HEK293T (cell line): Measurements from ENCODE around the gene STIP1.

Experiments
- CTCF ChIA-PET: fragments of 350-600 bp; formaldehyde crosslinking; extraction: SDS; loops from one replicate; lab custom pipeline; 2021; ENCODE audit warnings: antibody characterized with exemption, inconsistent platforms; lab: Yijun Ruan, JAX
- POLR2A ChIA-PET: fragments of 350-600 bp; formaldehyde crosslinking; extraction: SDS; loops from one replicate; lab custom pipeline; 2020; ENCODE audit warnings: antibody characterized with exemption, inconsistent platforms; lab: Yijun Ruan, JAX
- DNase-seq: peaks from one replicate; pipeline ENCODE4 v3.0.0; 2012; ENCODE audit warnings: mixed read lengths; ENCODE audit errors: extremely low spot score
- ARNT ChIP-seq: fragments of 450-650 bp; IDR thresholded peaks from 2 replicates; pipeline ENCODE4 v1.6.1; 2017; ENCODE audit warnings: mild to moderate bottlenecking
- BHLHE40 ChIP-seq: fragments of 450-650 bp; IDR thresholded peaks from 2 replicates; pipeline ENCODE4 v1.6.1; 2016; ENCODE audit warnings: mild to moderate bottlenecking, moderate library complexity, borderline replicate concordance
- CTBP1 ChIP-seq: fragments of 450-650 bp; IDR thresholded peaks from 2 replicates; pipeline ENCODE4 v1.6.1; 2016; ENCODE audit warnings: borderline replicate concordance
- ELF4 ChIP-seq: fragments of 450-650 bp; IDR thresholded peaks from 2 replicates; pipeline ENCODE4 v1.6.1; 2017; ENCODE audit warnings: antibody characterized with exemption
- FOXA1 ChIP-seq: fragments of 450-650 bp; IDR thresholded peaks from 2 replicates; pipeline ENCODE4 v1.6.1; 2016; ENCODE audit warnings: mild to moderate bottlenecking
- FOXK2 ChIP-seq: fragments of 450-650 bp; IDR thresholded peaks from 2 replicates; pipeline ENCODE4 v1.6.1; 2016; ENCODE audit warnings: mild to moderate bottlenecking
- FOXM1 ChIP-seq: fragments of 450-650 bp; IDR thresholded peaks from 2 replicates; pipeline ENCODE4 v1.6.1; 2017; ENCODE audit warnings: mild to moderate bottlenecking, borderline replicate concordance
- HDGF ChIP-seq: fragments of 450-650 bp; IDR thresholded peaks from 2 replicates; pipeline ENCODE4 v1.6.1; 2017; ENCODE audit warnings: antibody characterized with exemption, borderline replicate concordance
- L3MBTL2 ChIP-seq: fragments of 450-650 bp; conservative IDR thresholded peaks from 2 replicates; pipeline ENCODE4 v1.6.1; 2016; ENCODE audit warnings: mild to moderate bottlenecking
- LEF1 ChIP-seq: fragments of 450-650 bp; IDR thresholded peaks from 2 replicates; pipeline ENCODE4 v1.6.1; 2017; ENCODE audit warnings: mild to moderate bottlenecking, borderline replicate concordance
- NFRKB ChIP-seq: fragments of 450-650 bp; IDR thresholded peaks from 2 replicates; pipeline ENCODE4 v1.6.1; 2016; ENCODE audit warnings: mild to moderate bottlenecking, moderate library complexity
- SP1 ChIP-seq: fragments of 450-650 bp; IDR thresholded peaks from 2 replicates; pipeline ENCODE4 v1.6.1; 2017
- SUZ12 ChIP-seq: fragments of 450-650 bp; IDR thresholded peaks from 2 replicates; pipeline ENCODE4 v1.6.1; 2016; ENCODE audit warnings: mild to moderate bottlenecking
- TARDBP ChIP-seq: fragments of 450-650 bp; IDR thresholded peaks from 2 replicates; pipeline ENCODE4 v1.6.1; 2016
- ZNF384 ChIP-seq: fragments of 450-650 bp; IDR thresholded peaks from 2 replicates; pipeline ENCODE4 v1.6.1; 2016
- TF ChIP-seq, protein P1 (sequence below): fragments of 450-650 bp; IDR thresholded peaks from 2 replicates; pipeline ENCODE4 v1.6.1; 2016

The STIP1 gene

DNA sequence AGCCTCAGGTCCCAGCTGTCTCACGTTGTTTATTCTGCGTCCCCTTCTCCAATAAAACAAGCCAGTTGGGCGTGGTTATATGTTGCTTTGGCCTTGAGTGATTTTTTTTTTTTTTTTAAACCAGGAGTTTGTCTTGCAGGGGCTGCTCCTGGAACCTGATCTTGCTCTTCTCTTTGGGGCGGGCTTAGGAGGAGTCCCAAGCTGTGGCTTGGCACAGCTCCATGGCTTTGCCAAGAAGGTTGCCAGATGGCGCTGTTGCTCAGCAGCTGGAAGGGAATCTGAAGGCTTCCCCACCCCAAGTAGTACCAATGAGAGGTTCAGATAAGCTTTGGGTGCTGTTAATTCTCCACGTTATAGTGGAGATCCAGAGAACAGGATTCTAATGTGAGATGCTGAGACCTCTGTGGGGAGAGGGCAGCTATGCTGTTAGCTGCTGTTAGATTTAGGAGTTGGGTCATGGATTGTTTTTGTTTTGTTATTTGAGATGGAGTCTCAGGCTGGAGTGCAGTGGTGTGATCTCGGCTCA, 18.6 kb downstream of the STIP1 start:
- DNase-seq, result peak; percentile 78
- ChIA-PET POLR2A (interaction anchor here (1.0 to 3.8 kb wide), 5 partner anchors 20 to 100 kb away, joined by 3 to 23 read pairs (median 7); partner anchors contain the start of genes NUDT22 and TRPT1), CTCF (interaction anchor here (0.6 to 3.0 kb wide), 19 partner anchors 11 to 374 kb away, joined by 3 to 18 read pairs (median 4); partner anchors contain the start of genes FKBP2, NUDT22, PLCB3 and STIP1)
- TF ChIP-seq, protein P1, sequence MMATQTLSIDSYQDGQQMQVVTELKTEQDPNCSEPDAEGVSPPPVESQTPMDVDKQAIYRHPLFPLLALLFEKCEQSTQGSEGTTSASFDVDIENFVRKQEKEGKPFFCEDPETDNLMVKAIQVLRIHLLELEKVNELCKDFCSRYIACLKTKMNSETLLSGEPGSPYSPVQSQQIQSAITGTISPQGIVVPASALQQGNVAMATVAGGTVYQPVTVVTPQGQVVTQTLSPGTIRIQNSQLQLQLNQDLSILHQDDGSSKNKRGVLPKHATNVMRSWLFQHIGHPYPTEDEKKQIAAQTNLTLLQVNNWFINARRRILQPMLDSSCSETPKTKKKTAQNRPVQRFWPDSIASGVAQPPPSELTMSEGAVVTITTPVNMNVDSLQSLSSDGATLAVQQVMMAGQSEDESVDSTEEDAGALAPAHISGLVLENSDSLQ, result no peak
- peak; percentile 90 for TF ChIP-seq ZNF384
- no peak for TF ChIP-seq ELF4
- TF ChIP-seq FOXK2, result no peak

DNA sequence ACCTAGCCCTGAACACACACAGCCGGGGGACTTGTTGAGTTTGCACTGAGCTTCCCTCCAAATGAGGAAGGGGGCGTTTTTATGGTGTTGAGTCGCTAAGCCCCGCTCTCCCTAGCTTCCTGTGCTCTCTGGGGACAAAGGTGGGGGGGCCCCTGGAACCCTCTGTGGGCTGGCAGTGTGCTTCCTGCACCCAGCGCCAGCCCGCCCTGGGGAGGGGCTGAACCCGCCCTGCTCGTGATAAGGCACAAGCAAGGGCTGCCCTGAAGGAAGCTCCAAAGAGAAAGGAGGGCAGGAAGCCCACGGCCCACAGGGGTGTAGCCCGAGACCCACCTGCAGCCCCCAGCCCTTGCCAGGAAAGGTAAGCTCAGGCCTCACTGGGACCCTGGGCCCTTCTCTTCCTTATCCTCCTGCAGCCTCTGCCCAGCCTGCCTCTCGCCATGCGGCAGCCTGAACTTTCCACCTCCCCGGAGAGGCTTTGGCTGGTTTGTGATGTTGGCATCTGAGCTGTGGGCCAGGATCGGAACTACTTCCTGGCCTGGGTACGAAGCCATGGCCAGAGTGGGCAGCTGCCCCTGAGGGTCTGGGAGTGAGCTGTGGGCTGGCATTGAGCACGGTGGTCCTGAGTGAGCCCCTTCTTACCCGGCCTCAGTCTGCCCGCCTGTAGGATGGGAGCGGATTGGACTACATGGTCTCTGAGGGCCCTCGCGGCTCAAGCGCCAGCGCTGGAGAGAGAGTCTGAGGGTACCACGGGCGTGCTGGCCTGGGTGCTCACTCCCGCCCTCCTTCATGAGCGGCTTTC, 20.7 kb downstream of the STIP1 start, which contains the start of gene FERMT3:
Gene FERMT3, plus strand, starts transcription at position 265 of the 799 bp plus-strand sequence. CDS start 644 bp downstream, outside the sequence.
- TF ChIP-seq BHLHE40 (no peak), FOXM1 (no peak), ZNF384 (no peak), FOXA1 (no peak), HDGF (no peak)
- TF ChIP-seq, protein P1, result no peak
- CTCF ChIA-PET, result interaction anchor here (0.7 to 3.0 kb wide), 2 partner anchors 44 to 63 kb away, joined by 3 to 14 read pairs; partner anchors contain the start of gene PLCB3
- no peak for DNase-seq
- POLR2A ChIA-PET, result interaction anchor here (0.7 to 3.8 kb wide), 5 partner anchors 9 to 111 kb away, joined by 3 to 23 read pairs (median 4); partner anchors contain the start of genes PRDX5, STIP1 and TRMT112

DNA sequence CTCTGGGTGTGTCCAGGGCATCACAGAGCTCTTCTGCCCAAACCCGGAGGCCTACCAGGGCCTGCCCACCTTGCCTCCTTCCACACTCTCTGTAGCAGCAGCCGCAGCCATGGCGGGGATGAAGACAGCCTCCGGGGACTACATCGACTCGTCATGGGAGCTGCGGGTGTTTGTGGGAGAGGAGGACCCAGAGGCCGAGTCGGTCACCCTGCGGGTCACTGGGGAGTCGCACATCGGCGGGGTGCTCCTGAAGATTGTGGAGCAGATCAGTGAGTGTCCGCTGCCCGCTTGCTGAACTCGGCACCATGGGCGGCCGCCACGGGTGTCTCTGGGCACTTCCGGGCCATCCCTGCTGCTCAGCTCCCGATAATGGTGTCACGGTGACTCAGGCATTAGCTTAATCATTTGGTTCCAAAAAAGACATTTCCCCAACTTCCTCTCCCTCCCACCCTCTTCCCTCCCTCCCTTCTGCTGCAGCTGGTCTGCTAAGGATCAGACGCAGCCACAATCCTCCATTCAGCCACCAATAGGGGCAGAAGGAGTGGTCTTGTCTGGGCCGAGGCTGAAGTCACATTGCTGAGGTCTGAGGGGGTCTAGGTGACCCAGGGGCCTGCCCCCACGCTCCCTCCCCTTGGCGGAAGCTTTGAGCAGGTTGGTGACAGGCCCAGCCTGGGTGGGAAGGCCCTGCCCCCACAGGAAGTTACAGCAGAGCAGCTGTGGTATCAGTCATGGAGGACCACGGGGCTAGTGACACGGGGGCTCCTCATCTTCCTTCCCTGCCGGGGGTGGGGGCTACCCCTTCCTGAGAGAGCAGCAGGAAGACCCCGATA, 21.5 kb downstream of the STIP1 start:
- CTCF ChIA-PET, result interaction anchor here (0.7 kb wide), 1 partner anchor 96 kb away, joined by 6 read pairs; no protein-coding TSS in a partner anchor
- POLR2A ChIA-PET, result interaction anchor here (0.7 to 3.8 kb wide), 5 partner anchors 8 to 63 kb away, joined by 3 to 23 read pairs (median 4); partner anchors contain the start of genes NUDT22, STIP1 and TRPT1
- TF ChIP-seq CTBP1, result no peak
- no peak for TF ChIP-seq HDGF
- no peak for DNase-seq

DNA sequence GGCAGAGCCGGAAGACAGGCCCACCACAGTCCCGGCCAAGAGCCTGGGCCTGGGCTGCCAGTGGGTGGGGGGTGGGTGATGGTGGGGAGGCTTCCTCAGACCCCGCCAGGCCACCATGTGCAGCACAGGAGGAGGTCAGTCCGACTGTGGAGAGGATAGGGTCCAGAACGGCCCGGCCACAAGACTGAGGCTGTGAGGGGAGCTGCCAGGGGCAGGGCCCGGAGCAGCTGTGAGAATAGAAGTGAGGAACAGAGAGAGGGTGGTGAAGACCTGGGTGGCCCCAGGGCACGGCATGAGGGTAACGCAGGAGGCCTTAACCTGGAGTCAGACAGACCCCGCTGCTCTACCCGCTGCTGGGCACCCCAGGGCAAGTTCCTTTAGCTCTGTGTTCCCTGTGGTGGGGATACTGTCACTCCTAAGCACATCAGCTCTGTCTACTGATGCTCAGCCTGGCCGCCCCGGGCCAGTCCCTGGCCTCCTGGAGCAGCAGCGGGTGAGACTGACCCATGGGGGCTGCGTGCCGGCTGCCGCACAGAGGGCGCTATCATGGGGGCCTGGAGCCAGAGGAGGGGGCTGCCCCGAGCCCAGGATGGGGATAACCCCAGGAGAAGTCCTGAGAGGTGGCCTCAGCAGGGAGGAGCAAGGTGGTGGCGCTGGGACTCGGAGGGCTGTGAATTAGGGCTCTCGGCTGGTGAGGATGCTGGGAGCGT, 22.3 kb downstream of the STIP1 start:
- no peak for DNase-seq
- CTCF ChIA-PET, result interaction anchor here (0.7 to 1.1 kb wide), 2 partner anchors 18 to 96 kb away, joined by 3 to 6 read pairs; partner anchors contain the start of genes NUDT22 and TRPT1
- POLR2A ChIA-PET, result interaction anchor here (1.4 to 3.1 kb wide), 2 partner anchors 18 to 23 kb away, joined by 4 to 14 read pairs; partner anchors contain the start of genes NUDT22, STIP1 and TRPT1
- TF ChIP-seq FOXA1 (no peak), FOXK2 (no peak), ELF4 (no peak), TARDBP (no peak), BHLHE40 (no peak), L3MBTL2 (no peak), ZNF384 (no peak), HDGF (no peak), ARNT (no peak), NFRKB (no peak), CTBP1 (no peak), LEF1 (no peak), SUZ12 (no peak), SP1 (no peak), FOXM1 (no peak)
- TF ChIP-seq, protein P1, result no peak

DNA sequence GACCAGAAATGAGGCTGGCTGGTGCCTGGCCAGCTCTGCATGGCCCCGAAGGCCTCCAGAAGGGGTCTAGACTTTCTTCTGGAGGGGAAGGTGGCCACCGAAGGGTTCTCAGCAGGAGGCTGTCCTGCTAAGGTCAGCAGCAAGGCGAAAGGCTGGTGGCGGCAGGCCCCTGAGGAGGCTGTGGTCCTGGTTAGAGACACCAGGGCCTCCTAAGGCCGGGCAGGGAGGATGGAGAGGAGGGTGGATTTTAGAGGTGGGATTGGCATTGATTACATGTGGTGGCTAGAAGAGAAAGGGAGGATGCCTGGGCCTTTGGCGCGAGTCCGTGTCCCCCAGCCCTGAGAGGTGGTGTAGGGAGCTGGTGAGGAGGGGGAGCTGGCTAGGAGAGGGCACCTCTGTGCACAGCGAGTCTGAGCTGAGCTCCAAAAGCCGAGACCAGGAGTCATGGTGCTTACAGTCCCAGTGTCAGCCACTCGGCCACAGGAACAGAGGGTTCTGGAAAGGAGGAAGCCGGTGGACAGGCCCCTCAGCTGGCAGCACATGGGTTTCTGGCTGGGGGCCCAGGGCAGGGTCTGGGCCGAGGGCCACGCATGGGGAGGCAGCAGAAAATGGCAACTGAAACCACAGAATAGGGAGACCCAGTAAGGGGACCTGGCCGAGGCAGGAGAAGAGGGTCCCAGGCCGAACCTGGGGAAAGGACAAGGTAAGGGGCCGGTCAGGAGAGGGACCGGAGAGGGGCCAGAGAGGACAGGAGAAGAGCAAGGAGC, 23.0 kb downstream of the STIP1 start:
- DNase-seq, result no peak
- ChIA-PET POLR2A (interaction anchor here (1.4 kb wide), 1 partner anchor 17 kb away, joined by 4 read pairs; the partner anchor contains the start of genes NUDT22 and TRPT1), CTCF (interaction anchor here (1.1 kb wide), 2 partner anchors 17 to 95 kb away, joined by 3 to 4 read pairs; partner anchors contain the start of genes NUDT22 and TRPT1)
- no peak for TF ChIP-seq FOXA1
